Measurements from ENCODE around the gene KPRP.
A peak's percentile ranks its signal among the peaks of the same experiment; 100 is the strongest.

KPRP gene, protein sequence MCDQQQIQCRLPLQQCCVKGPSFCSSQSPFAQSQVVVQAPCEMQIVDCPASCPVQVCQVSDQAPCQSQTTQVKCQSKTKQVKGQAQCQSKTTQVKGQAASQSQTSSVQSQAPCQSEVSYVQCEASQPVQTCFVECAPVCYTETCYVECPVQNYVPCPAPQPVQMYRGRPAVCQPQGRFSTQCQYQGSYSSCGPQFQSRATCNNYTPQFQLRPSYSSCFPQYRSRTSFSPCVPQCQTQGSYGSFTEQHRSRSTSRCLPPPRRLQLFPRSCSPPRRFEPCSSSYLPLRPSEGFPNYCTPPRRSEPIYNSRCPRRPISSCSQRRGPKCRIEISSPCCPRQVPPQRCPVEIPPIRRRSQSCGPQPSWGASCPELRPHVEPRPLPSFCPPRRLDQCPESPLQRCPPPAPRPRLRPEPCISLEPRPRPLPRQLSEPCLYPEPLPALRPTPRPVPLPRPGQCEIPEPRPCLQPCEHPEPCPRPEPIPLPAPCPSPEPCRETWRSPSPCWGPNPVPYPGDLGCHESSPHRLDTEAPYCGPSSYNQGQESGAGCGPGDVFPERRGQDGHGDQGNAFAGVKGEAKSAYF

DNA sequence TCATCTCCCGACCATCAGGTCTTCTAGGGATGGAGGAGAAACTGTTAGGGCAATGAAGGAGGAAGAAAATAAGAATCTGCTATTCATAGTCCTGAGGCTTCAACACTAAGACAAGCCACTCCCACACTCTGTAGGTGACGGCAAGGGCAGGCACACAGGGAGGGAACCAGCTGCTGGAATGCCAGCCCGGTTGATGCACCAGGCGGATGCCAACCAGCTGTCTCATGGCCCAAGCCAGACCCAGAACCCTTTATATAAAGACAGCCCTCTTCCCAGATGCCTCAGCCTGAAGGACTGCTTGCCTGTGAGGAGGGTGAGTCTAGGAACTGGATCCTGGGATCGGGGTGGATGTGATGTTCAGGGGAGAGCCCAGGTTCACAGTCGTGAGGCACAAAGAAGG lies at the start of gene KPRP:
Gene KPRP (plus strand): TSS at position 279 of the 400 bp plus-strand sequence. CDS start 1,564 bp downstream, outside the sequence.
- no peak for DNase-seq (ENCODE audit: low read depth)

DNA sequence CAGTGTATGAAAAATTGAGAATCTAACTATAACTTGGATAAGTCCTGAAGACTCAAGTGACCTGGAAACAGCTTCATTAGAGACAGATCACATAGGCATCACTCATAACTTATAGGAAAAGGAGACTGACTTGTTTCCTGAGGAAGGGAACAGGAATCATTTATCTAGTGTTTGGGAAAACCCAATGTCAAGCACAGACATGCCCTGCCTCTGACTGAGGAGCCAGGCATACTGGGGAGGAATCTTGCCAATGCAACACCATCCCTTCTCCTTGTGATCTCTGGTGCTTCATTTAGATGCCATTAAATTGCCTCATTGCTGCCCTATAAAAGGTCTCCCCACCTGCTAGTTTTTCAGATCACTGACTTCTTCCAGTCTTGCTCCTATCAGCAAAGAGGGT lies 39.6 kb upstream of the KPRP start:
- no peak for DNase-seq (ENCODE audit: low read depth)

DNA sequence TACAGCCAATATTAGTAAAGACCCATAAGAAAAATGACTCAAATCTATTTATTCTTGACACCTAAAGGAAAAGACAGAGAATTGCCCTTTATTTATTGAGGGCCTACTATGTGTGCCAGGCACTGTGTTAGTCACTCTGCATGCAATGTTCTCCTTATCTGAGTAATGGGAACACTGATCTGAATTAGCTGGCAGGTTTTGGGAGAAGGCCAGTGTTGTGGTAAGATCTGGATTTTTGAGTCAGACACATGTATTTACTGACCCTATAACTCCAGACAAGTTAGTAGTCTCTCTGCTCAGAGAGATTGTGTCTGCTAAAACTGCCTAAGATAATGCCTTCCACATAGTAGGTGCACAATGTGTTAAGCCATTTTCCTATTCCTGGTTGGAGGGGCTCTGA lies 32.6 kb upstream of the KPRP start:
- no peak for DNase-seq (ENCODE audit: low read depth)

DNA sequence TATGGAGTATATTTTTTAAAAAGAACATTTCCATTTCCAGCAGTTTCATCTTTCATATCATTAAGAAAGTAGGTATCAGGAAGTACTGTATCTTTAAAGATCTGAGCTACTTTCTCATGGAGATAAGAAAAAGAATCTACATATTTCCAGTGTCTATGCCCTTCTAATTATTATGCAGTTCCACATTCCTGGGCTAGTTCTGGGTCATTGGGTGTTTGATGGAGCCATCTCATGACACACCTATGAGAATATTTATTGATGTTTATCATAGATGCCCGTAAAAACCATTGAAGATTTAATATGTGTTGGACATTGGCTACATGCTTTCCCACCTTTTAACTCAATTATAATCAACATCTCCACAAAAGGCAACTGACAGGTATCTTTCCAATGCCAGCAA lies 28.8 kb upstream of the KPRP start:
- no peak for DNase-seq (ENCODE audit: low read depth)

DNA sequence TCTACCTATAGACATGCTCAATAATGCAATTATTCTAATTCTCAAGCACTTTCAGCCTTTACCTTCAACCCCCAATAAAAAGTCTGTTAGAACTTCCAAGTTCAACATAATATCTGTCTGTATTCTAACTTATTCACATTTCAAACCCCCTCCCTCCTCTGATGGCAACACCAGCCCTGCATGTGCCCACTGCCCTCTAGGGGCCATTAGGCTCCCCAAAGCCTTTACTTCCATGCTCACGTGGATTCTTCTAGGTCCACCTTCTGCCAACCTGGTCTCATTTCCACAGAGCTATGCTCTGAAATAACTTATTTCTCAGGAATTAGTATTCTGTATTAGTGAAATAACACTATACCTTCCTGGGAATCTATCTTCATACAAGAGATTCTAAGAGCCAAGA lies 22.2 kb upstream of the KPRP start:
- DNase-seq (ENCODE audit: low read depth) = no peak

DNA sequence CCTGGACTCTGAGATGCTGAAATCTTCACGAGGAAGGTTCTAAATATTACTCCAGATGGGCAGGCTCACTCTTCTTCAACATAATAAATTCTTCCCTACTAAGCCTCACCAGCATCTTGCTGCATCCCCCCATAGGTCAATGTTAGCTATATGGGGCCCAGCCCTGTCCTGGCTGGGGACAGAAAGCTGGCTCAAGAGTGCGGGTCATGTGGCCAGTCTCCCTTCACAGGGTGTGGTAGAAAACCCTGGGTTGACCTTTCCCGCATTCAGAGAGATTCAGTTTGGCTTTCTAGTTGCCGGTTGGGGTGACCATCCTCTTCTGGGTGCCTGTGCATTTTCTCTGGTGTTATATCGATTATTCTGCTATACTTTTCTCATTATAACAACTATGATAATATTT lies 19.8 kb upstream of the KPRP start:
- no peak for DNase-seq (ENCODE audit: low read depth)

DNA sequence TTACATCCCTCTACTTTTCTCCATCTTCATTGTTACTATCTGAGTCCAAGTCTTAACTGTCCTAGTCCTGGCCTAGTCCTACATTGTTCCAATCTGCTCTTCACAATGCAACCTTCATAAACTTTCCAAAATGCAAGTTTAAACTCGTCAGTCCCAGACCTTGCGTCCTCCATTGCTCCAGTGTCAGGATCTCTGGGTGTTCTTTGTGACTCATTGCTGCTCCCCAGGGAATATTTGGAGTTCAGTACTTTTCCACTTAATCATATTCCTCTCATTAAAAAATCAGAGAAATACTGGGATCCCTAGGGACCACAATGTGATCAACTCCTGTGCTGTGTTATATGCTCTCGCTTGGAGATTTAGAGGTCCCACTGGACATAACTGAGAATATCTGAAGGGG lies 18.0 kb upstream of the KPRP start:
- DNase-seq (ENCODE audit: low read depth) = no peak

DNA sequence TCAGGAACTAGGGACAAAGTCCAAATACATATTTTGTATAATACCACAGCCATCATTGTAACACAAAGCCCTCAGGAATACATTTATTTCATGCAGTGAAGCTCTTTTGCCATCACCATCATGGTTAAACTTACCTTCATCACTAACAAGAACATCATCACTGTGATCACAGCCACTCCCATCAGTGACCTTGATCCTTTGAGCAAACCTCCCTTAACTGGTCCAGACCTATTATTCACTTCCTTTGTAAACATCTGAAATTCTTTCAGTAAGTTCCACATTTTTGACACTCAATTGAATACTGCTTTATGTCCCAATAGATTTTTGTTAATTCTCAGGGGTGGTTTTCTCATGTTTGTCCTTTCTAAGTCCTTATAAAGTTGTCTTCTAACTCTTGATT lies 16.2 kb upstream of the KPRP start:
- no peak for DNase-seq (ENCODE audit: low read depth)

DNA sequence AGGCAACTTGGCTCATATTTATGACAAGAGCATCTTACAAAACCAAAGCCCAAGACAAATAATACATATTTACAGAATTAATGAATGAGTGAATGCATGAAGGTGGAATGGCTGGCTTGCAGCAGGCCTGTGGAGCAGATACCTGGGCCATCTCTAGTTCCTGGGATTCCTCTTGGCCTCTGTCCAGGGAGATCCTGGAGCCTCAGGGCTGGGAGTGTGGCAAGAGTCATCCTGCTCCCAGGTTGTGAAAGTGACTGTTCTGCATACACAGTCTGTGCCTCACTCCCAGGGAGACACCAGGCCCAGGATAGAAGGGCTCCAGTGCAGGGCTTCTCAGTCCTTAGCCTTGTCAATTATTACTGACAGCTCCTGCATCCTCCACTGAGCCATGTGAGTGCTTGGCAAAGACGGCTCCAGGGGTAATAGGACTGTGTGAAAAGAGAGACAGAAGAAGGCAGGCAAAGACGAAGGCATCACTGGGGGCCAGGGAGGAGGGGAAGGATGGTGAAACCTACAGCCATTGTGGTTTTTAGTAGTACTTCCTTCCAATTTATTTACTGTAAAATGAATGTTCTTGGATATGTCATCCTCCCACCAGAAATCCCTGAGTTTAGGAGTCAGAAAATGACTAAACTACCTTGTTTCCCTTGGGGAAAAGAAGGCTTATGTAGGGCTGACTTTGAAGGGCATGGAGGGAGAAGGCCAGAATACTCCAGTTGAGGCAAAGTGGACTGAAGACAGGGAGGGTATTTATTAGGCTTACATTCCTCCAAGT lies 14.3 kb upstream of the KPRP start:
- no peak for DNase-seq (ENCODE audit: low read depth)

DNA sequence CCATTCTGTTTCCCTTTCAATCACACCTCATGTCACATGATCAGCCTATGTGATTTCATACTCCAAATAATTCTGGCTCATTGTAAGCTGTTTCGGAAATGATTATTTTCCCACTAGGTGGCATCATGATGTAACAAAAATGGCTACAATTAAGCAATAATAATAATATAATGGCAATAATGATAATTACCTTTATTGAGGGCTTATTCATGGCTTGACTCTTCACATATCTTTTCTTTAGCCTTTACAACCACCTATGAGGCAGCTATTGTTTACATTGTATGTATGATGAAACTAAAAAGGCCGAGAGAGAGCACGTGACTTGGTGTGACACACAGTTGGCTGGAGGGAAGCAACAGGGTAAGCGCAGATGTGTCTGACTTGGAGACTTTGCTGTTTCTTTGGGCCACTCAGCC lies 12.5 kb upstream of the KPRP start:
- no peak for DNase-seq (ENCODE audit: low read depth)

DNA sequence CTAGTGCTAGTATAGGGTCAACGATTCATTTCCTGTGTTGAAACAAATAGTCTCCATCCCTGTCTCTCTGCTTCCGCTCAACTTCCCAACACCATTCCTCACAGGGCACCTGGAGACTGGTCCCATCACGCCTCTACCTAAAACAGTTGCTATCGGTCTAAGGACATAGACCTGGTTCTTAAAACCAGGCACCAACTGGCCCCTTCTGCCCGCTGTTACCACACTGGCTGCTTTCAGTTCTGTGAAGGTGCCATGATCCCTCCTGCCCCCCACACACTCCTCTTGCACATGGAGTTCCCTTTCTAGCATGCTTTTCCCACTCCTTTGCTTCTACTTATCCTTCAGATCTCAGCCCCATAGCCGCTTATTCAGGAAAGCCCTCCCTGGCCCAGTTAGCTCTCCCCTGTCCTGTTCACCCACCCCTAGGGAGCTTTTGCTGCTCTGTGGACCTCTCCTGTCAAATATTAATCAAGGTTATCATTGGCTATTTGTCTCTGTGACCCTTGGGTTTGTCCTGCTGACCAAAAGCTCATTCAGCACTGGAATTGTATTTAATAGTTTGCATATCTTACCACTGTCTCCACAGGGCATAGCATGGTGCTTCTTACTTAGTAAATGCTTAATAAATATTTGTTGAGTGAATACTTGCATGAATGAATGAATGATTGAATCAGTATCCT lies 11.9 kb upstream of the KPRP start:
- DNase-seq (ENCODE audit: low read depth) = no peak

DNA sequence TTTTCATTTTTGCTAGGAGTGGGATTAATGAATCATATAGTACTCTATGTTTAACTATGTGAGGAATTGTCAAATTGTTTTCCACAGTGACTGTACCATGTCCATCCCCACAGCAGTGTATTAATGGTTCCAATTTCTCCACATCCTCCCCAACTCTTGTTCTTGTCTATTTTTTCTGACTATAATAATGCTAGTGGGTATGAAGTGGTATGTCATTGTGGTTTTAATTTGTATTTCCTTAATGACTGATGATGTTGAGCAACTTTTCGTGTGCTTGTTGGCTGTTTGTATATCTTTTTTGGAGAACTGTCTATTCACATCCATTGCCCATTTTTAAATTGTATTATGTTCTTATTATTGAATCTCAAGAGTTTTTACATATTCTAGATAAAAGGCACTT lies 10.0 kb upstream of the KPRP start:
- DNase-seq (ENCODE audit: low read depth) = no peak

DNA sequence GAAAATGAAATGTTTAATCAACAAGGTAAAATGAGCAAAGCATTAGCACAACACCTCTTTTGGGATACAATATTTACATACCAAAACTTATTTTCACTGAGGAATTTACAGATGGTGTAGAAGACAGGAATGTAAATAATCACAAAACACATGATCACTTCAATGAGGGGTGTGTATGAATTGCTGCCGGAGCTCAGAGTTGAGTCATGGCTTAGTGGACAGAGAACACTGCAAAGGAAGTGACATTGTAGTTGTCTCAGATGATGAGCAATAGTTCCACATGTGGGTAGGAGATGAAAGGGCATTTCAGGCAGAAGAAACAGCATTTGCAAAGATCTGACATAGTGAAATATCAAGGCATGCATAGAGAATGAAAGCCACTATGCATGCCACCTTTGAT lies 5.6 kb upstream of the KPRP start:
- DNase-seq (ENCODE audit: low read depth) = peak; percentile 86

DNA sequence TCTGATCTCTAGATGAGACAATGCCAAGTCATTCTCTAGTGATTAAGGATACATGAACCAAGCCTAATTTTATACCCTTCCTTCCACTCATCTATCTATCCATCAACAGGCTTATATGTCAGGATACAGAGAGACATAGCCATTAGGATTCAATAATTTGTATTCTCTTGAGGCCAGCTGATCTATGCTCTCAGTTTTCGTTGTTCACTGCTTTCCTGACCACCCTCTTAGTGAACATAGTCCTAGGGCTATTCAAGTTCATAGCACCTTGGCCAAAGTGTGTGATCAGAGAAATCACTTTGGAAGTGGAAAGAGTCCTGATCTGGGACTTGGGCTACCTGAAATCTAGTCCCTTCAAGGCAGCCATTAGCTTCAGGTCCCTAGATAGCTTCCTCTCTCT lies 4.2 kb upstream of the KPRP start:
- DNase-seq (ENCODE audit: low read depth) = no peak

DNA sequence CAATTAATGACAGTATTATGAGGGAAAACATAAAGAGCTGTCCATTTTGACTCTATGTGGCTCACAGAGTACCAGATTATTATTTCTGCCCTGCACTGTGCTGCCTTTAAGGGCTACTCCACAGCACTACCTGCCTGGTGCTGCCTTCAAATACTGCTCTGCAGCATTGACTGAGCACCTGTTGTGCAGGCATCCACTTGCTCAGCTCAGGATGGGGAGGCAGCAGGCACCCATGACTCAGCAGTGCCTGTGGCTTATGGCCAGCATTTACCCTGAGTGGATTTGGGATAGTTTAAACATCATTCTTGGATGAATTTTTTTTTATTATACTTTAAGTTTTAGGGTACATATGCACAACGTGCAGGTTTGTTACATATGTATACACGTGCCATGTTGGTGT lies 953 bp upstream of the KPRP start:
- no peak for DNase-seq (ENCODE audit: low read depth)

DNA sequence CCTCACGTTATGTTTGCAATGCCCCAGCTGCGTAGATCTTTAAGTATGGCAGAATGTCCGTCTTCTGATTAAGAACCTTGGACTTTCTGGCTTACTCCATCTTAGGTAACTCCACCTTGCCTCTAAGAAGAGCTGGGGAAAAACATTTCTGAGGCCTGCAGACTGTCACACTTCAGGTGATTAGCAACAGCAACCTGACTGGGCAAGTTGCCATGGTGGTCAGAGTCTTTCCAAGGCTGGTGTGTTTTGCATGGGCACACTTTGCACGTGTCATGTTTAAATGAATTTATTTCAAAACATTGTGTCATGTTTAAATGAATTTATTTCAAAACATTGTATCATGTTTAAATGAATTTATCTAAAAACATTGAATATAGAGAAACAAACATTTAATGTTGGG lies 811 bp downstream of the KPRP start:
- DNase-seq (ENCODE audit: low read depth) = no peak

DNA sequence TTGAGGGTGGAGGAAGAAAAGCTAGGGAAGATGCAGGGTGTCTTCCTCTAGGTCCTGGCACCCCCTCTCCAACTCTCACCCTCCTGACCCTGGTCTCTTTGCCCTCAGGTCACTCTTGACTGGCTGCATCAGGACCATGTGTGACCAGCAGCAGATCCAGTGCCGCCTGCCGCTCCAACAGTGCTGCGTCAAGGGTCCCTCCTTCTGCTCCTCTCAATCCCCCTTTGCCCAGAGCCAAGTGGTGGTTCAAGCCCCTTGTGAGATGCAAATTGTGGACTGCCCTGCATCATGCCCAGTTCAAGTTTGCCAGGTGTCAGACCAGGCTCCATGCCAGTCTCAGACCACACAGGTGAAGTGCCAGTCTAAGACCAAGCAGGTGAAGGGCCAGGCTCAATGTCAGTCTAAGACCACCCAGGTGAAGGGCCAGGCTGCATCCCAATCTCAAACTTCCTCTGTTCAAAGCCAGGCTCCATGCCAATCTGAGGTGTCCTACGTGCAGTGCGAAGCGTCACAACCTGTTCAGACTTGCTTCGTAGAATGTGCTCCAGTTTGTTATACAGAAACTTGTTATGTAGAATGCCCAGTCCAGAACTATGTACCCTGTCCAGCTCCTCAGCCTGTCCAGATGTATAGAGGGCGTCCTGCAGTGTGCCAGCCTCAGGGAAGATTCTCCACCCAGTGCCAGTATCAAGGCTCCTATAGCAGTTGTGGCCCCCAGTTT lies 1.8 kb downstream of the KPRP start:
- no peak for DNase-seq (ENCODE audit: low read depth)

DNA sequence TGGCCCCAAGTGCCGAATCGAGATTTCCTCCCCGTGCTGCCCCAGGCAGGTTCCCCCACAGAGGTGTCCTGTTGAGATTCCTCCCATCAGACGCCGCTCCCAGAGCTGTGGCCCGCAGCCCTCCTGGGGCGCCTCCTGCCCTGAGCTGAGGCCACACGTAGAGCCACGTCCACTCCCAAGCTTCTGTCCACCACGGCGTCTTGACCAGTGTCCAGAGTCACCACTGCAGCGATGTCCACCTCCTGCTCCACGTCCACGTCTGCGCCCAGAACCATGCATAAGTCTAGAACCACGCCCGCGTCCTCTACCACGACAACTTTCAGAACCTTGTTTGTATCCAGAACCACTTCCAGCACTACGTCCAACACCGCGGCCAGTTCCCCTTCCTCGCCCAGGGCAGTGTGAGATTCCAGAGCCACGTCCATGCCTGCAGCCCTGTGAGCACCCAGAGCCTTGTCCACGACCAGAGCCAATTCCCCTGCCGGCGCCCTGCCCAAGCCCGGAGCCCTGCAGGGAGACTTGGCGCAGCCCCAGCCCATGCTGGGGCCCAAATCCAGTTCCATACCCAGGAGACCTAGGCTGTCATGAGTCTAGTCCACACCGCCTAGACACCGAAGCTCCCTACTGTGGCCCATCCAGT lies 2.8 kb downstream of the KPRP start:
- DNase-seq (ENCODE audit: low read depth) = no peak

DNA sequence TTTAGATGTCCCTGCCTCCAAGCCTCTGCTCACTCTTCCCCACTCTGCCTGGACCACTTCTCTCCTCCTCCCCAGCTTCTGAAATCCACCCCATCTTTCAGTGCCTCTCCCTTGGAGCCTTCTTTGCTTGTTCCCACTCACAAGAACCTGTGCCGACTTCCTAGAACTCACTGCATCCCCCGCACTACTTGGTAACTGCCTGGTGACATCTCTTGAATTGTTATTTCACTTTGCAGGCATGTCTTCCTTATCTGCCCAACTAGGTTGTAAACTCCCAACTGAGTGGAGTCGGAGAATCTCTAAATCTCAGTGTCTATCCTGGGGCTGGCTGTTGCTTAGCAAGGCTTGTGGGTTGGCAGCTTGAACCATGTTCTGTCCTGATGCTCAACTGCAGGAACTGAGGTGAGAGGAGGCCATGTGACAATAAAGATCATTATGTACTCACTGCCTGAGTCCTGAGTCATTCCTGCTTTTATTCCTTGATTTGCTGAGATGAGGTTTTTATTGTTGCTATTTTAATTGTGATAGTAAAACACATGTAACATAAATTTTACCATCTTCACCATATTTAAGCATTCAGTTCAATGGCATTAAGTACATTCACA lies 3.9 kb downstream of the KPRP start:
- no peak for DNase-seq (ENCODE audit: low read depth)

DNA sequence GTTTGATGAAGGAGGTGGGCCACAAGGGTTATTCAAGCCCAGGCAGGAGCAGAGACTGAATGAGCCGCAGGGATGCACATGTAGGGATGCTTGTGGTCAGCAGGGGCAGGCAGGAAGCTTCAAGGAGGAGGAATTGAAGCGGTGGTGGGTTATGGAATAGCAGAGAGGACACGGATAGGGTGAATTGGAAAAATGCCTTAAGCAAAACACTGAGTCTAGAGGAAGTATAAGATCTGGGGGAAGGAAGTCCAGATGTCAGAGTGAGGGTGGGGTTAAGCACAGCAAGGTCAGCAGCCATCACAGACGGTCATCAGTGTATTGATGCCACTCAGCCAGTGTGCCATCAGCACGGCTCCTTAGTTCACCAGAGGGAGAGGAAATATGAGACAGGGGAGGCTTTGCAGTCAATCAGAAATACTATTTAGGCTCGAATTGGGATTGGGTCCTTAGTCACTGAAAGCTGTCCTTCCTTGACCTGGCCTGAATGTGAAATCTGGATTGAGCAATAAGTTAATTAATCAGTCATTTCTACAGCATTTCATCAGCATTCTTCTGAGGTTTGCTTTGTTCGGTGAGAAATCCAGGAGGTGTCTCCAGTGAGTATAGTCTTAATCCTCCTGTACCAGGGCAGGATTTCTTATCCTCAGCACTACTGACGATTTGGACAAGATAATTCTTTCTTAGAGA lies 11.2 kb downstream of the KPRP start:
- DNase-seq (ENCODE audit: low read depth) = no peak

All from GM04503 (cell line).